NCI-H345 (cell line): ENCODE measurements around the gene ARHGAP26.

Experiments used
- DNase-seq: peaks from one replicate; lab custom pipeline; 2025; lab: John Stamatoyannopoulos, UW

Gene ARHGAP26

GRCh38 chr5:142852416-142853198, 82.4 kb downstream of the ARHGAP26 start:
- DNase-seq: no peak

- no peak for DNase-seq
These were observed 83.5 kb downstream of the ARHGAP26 start for GRCh38 chr5:142853682-142854081.

- DNase-seq: no peak
These were observed 86.1 kb downstream of the ARHGAP26 start for GRCh38 chr5:142856269-142856782.

- DNase-seq: no peak
These were observed 87.2 kb downstream of the ARHGAP26 start for GRCh38 chr5:142857405-142857804.

GRCh38 chr5:142859037-142859436, 88.9 kb downstream of the ARHGAP26 start:
- DNase-seq: no peak

GRCh38 chr5:142860270-142860669, 90.1 kb downstream of the ARHGAP26 start:
- no peak for DNase-seq

- no peak for DNase-seq
These were observed 90.8 kb downstream of the ARHGAP26 start for GRCh38 chr5:142861011-142861410.

- no peak for DNase-seq
These were observed 92.4 kb downstream of the ARHGAP26 start for GRCh38 chr5:142862594-142862993.

- DNase-seq: no peak
These were observed 93.7 kb downstream of the ARHGAP26 start for GRCh38 chr5:142863856-142864255.

GRCh38 chr5:142864290-142865260, 94.4 kb downstream of the ARHGAP26 start:
- DNase-seq: no peak

GRCh38 chr5:142865631-142866030, 95.5 kb downstream of the ARHGAP26 start:
- no peak for DNase-seq

GRCh38 chr5:142866563-142867275, 96.5 kb downstream of the ARHGAP26 start:
- DNase-seq: peak; percentile 60

- DNase-seq: peak; percentile 43
These were observed 99.7 kb downstream of the ARHGAP26 start for GRCh38 chr5:142869886-142870285.

GRCh38 chr5:142870532-142871362, 100.6 kb downstream of the ARHGAP26 start:
- no peak for DNase-seq

- no peak for DNase-seq
These were observed 101.4 kb downstream of the ARHGAP26 start for GRCh38 chr5:142871363-142872193.

GRCh38 chr5:142872217-142872616, 102.0 kb downstream of the ARHGAP26 start:
- DNase-seq: no peak

GRCh38 chr5:142872795-142873194, 102.6 kb downstream of the ARHGAP26 start:
- no peak for DNase-seq

GRCh38 chr5:142873831-142874230, 103.7 kb downstream of the ARHGAP26 start:
- DNase-seq: no peak

- no peak for DNase-seq
These were observed 104.4 kb downstream of the ARHGAP26 start for GRCh38 chr5:142874540-142874939.

- no peak for DNase-seq
These were observed 105.8 kb downstream of the ARHGAP26 start for GRCh38 chr5:142875936-142876335.
